Trophoblast cell (in vitro differentiated cells and primary cell): ENCODE data around the gene IQSEC1.

ENCODE experiments used
- DNase-seq, 2 donors: peaks; one replicate each; pipeline ENCODE4 v3.0.0-alpha.2; 2016
- H2AFZ ChIP-seq: 2 replicates; pipeline ENCODE4 v1.6.1; 2013; ENCODE audit warnings: low read length, moderate library complexity, mild to moderate bottlenecking; ENCODE audit not compliant: insufficient read depth, poor library complexity
- H2AK5ac ChIP-seq: 2 replicates; pipeline ENCODE4 v1.6.1; 2013; ENCODE audit warnings: mild to moderate bottlenecking, low read length
- H2BK120ac ChIP-seq: 2 replicates; pipeline ENCODE4 v1.6.1; 2013; ENCODE audit warnings: low read length, mild to moderate bottlenecking, moderate library complexity; ENCODE audit not compliant: insufficient read depth, poor library complexity
- H2BK12ac ChIP-seq: 2 replicates; pipeline ENCODE4 v1.6.1; 2013; ENCODE audit warnings: mild to moderate bottlenecking, low read length, moderate library complexity
- H2BK5ac ChIP-seq: 2 replicates; pipeline ENCODE4 v1.6.1; 2013; ENCODE audit warnings: low read length, low read depth, moderate library complexity, mild to moderate bottlenecking; ENCODE audit not compliant: poor library complexity
- H3K14ac ChIP-seq: 2 replicates; pipeline ENCODE4 v1.6.1; 2013; ENCODE audit warnings: mild to moderate bottlenecking, low read length
- H3K18ac ChIP-seq: 2 replicates; pipeline ENCODE4 v1.6.1; 2013; ENCODE audit warnings: mild to moderate bottlenecking, low read length
- H3K23ac ChIP-seq: 2 replicates; pipeline ENCODE4 v1.6.1; 2013; ENCODE audit warnings: low read length
- H3K27ac ChIP-seq: 2 replicates; pipeline ENCODE4 v1.5.1; 2013; ENCODE audit warnings: low read depth, mild to moderate bottlenecking, inconsistent platforms, low read length, moderate library complexity
- H3K27me3 ChIP-seq: 2 replicates; pipeline ENCODE4 v1.6.1; 2013; ENCODE audit warnings: inconsistent platforms, mild to moderate bottlenecking, low read length, moderate library complexity; ENCODE audit not compliant: insufficient read depth
- H3K36me3 ChIP-seq, 2 experiments: 1 replicate in 1 of 2; 2 replicates in 1 of 2; pipeline ENCODE4 v1.6.1; 2013; ENCODE audit warnings: low read length in 2 of 2, mild to moderate bottlenecking in 2 of 2, moderate library complexity in 1 of 2; ENCODE audit not compliant: insufficient read depth in 2 of 2, control insufficient read depth in 1 of 2
- H3K4ac ChIP-seq: 2 replicates; pipeline ENCODE4 v1.6.1; 2013; ENCODE audit warnings: low read depth, mild to moderate bottlenecking, low read length, moderate library complexity
- H3K4me1 ChIP-seq, 2 experiments: 1 replicate in 1 of 2; 2 replicates in 1 of 2; pipeline ENCODE4 v1.6.1; 2013; ENCODE audit warnings: low read length in 2 of 2, mild to moderate bottlenecking in 2 of 2, moderate library complexity in 1 of 2; ENCODE audit not compliant: insufficient read depth in 2 of 2, control insufficient read depth in 1 of 2
- H3K4me2 ChIP-seq: 2 replicates; pipeline ENCODE4 v1.6.1; 2013; ENCODE audit warnings: inconsistent platforms, mild to moderate bottlenecking, low read length, moderate library complexity
- H3K4me3 ChIP-seq: 2 replicates; pipeline ENCODE4 v1.5.1; 2013; ENCODE audit warnings: mild to moderate bottlenecking, low read depth, low read length, inconsistent platforms
- H3K79me1 ChIP-seq: one replicate; pipeline ENCODE4 v1.6.1; 2013; ENCODE audit warnings: low read length
- H3K79me2 ChIP-seq: 2 replicates; pipeline ENCODE4 v1.6.1; 2013; ENCODE audit warnings: low read length, mild to moderate bottlenecking; ENCODE audit not compliant: control insufficient read depth, insufficient read depth, poor library complexity
- H3K9ac ChIP-seq: 2 replicates; pipeline ENCODE4 v1.6.1; 2013; ENCODE audit warnings: mild to moderate bottlenecking, low read length
- H3K9me3 ChIP-seq: 2 replicates; pipeline ENCODE4 v1.6.1; 2013; ENCODE audit warnings: low read depth, mild to moderate bottlenecking, control low read depth, inconsistent platforms, low read length; ENCODE audit not compliant: insufficient read depth
- H4K12ac ChIP-seq: 2 replicates; pipeline ENCODE4 v1.6.1; 2013; ENCODE audit warnings: low read depth, mild to moderate bottlenecking, low read length, moderate library complexity
- H4K8ac ChIP-seq: 2 replicates; pipeline ENCODE4 v1.6.1; 2013; ENCODE audit warnings: low read depth, mild to moderate bottlenecking, low read length, moderate library complexity
- H4K91ac ChIP-seq: one replicate; pipeline ENCODE4 v1.6.1; 2013; ENCODE audit warnings: low read depth, mild to moderate bottlenecking, low read length, moderate library complexity
- WGBS: extraction: QIAGEN DNeasy Blood & Tissue Kit; methylation state at CpG from one replicate; pipeline ENCODE4 v1.1.7; 2013; ENCODE audit warnings: missing lambda C conversion rate; ENCODE audit not compliant: insufficient read length, insufficient coverage; ENCODE audit errors: extremely low coverage; 5-methylcytosine and 5-hydroxymethylcytosine counted together

IQSEC1 gene

DNA sequence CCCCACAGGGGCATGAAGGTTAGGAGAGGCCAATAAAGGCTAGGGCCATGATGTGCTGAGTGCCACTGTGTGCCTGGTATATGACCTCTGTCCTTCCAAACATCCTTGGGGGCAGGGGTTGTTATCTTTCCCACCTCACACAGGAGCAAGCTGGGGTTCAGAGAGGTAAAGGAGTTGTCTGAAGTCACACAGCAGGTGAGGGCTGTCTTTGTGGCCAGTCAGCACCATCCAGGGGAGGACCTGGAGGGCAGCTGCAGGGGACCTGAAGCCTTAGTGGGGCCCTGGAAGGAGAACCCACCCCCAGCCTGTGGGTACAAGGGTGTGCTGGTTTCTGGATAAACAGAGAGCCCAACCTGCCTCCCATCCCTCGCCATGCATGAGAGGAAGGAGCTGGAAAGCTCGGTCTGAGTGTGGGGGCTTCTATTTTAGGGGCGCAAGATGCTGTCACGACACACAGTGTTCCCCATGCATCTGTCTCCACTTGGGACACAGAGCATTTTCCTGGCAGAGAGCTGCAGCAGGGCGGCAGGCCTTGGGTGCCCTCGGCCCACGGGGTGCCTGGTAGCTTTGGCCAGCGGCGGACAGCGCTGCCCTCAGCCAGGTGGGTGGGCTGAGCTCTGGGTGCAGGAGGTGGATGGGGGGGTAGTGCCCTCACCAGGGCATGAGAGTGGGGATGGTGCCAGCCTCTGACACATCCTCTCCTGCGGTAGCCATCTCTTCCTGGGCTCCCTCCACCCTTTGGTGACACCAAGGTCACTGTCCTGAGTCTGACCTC lies 14.7 kb downstream of the IQSEC1 start:
- H3K9ac ChIP-seq, result no peak overlapping the region
- H3K27ac ChIP-seq, result no peak overlapping the region
- no peak overlapping the region for H3K4me3 ChIP-seq
- H2AK5ac ChIP-seq, result no peak overlapping the region
- no peak overlapping the region for H3K4me2 ChIP-seq
- WGBS, result no CpG with 5 or more reads among the region's 11 CpGs
- no peak overlapping the region for H2AFZ ChIP-seq
- H2BK12ac ChIP-seq, result no peak overlapping the region
- no peak overlapping the region for H3K23ac ChIP-seq
- H3K18ac ChIP-seq, result no peak overlapping the region
- H3K14ac ChIP-seq, result no peak overlapping the region
- no peaks in the 10 kb centered on the region for H3K36me3 ChIP-seq
- peaks cover 2% of the 10 kb centered on the region for H3K27me3 ChIP-seq
- no peaks in the 10 kb centered on the region for H3K9me3 ChIP-seq
- no peak overlapping the region for H2BK120ac ChIP-seq
- no peak overlapping the region for H4K12ac ChIP-seq
- H3K4ac ChIP-seq, result no peak overlapping the region
- H3K4me1 ChIP-seq, result no peaks in the 10 kb centered on the region
- H3K79me1 ChIP-seq, result no peaks in the 10 kb centered on the region
- H4K8ac ChIP-seq, result no peak overlapping the region
- no peak overlapping the region for H2BK5ac ChIP-seq
- no peaks in the 10 kb centered on the region for H3K79me2 ChIP-seq
- H4K91ac ChIP-seq, result no peak overlapping the region
- no peak for DNase-seq

DNA sequence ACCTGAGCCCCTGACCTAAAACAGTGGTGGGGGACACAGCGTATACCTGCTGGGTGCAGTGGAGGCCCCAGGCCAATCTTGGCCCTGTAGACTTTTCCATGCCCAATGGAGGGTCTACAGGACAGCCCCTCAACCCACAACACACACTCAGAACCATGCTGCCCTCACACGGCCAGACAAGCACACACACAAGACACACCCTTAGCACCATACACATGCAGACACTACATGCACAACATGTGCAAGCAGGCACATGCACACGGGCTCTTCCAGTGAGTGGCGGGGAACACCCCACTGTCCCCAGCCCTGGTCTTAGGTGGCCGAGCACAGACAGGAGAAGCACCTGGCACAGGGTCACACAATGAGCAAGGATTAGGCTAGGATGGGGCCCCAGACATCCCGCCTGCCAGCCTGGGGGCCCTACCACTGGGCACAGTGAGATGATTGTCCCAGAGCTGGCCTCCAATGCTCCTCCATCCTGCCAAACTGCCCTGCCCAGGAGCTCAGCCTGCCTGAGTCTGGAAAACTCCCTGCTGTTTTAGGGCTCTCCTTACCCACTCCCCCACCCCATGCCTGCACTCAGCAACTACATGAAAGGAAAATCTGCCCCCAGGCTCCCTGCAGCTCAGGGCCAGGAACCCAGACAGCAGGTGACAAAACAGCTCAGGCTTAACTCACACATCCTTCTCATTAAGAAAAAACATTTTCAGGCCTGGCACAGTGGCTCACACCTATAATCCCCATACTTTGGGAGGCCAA lies 15.8 kb downstream of the IQSEC1 start:
- Histone ChIP-seq H3K18ac (no peak overlapping the region), H3K36me3 (no peaks in the 10 kb centered on the region), H3K14ac (no peak overlapping the region), H2BK5ac (no peak overlapping the region), H4K8ac (no peak overlapping the region), H2AK5ac (no peak overlapping the region), H3K4me2 (no peak overlapping the region), H4K12ac (no peak overlapping the region), H3K9me3 (no peaks in the 10 kb centered on the region), H3K4ac (no peak overlapping the region), H3K4me1 (no peaks in the 10 kb centered on the region), H2BK120ac (no peak overlapping the region), H3K27me3 (peaks cover 2% of the 10 kb centered on the region), H3K79me2 (no peaks in the 10 kb centered on the region), H3K4me3 (no peak overlapping the region), H3K27ac (no peak overlapping the region), H2BK12ac (no peak overlapping the region), H2AFZ (no peak overlapping the region), H4K91ac (no peak overlapping the region), H3K9ac (no peak overlapping the region), H3K79me1 (no peaks in the 10 kb centered on the region), H3K23ac (no peak overlapping the region)
- no CpG with 5 or more reads among the region's 6 CpGs for WGBS
- no peak for DNase-seq

DNA sequence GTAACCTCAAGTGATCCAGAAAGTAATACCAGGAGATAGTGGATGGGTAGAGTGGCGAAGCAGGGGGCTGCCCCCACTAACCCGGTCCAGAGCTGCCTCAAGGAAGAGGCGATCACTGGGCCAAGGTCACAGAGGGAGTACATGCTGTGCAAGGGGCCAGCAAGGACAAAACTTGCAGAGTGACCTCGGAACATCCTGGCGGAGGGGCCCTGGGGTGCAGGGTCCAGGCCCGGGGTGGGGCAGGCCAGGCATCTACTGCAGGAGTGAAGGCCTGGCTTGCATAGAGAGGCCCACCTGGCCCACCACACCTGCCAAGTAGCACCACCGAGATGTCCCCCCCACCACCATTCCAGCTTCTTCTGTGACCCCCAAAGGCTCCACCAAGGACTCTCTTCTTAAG lies 17.6 kb downstream of the IQSEC1 start:
- H2AK5ac ChIP-seq, result no peak overlapping the region
- no CpG with 5 or more reads among the region's 7 CpGs for WGBS
- no peak overlapping the region for H2AFZ ChIP-seq

DNA sequence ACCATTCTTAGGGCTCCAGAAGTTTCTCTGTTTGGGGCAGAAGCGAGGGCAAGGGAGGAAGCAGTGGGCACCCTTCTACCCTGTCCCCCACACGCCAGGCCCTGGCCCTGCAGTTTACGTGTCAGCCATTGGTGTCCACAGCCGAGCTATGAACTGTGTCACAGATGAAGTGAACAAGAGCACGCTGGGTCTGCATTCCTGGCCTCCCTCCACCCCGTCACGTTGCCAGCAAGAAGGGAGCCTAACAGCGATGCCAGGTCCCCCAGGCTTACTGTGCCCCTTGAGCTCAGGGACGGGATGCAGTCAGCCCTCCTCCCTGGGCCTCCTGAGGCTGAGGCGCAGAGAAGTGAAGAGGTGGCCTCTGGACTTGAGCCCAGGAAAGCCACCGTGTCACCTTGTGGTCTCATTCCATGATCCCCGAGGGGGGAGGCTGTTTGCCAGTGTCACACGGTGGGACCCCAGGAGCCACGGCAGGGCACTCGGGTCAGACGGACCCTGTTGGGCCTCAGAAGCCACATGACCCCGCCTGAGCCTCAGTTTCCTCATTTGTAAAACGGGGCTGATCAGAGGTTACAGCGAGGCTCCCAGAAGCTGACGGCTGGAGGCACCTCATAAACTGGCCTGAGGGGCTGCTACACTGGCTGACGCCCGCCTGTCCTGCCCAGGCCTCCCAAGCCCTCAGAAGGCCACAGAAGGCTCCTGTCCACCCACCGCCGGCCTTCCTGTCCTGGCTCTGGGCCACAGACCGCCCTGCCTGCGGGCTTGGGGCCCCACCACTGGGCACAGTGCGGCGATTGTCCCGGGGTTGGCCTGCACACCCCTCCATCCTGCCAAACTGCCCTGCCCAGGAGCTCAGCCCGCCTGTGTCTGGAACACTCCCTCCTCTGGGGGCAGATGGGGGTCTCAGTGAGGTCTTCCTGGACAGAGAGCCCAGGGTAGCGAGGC lies 18.6 kb downstream of the IQSEC1 start:
- WGBS, result no CpG with 5 or more reads among the region's 31 CpGs
- no peaks in the 10 kb centered on the region for H3K4me1 ChIP-seq
- no peaks in the 10 kb centered on the region for H3K36me3 ChIP-seq
- no peak overlapping the region for H2BK12ac ChIP-seq
- no peak overlapping the region for H2BK120ac ChIP-seq
- H3K27ac ChIP-seq, result no peak overlapping the region
- H2BK5ac ChIP-seq, result no peak overlapping the region
- H3K23ac ChIP-seq, result no peak overlapping the region
- no peak overlapping the region for H3K4me3 ChIP-seq
- H4K91ac ChIP-seq, result no peak overlapping the region
- no peak overlapping the region for H4K8ac ChIP-seq
- DNase-seq, result no peak
- no peak overlapping the region for H3K14ac ChIP-seq
- H3K4me2 ChIP-seq, result no peak overlapping the region
- no peak overlapping the region for H2AFZ ChIP-seq
- H3K79me2 ChIP-seq, result no peaks in the 10 kb centered on the region
- no peaks in the 10 kb centered on the region for H3K9me3 ChIP-seq
- H3K27me3 ChIP-seq, result peaks cover 2% of the 10 kb centered on the region
- H4K12ac ChIP-seq, result no peak overlapping the region
- H3K4ac ChIP-seq, result no peak overlapping the region
- H3K9ac ChIP-seq, result no peak overlapping the region
- no peak overlapping the region for H2AK5ac ChIP-seq
- H3K79me1 ChIP-seq, result no peaks in the 10 kb centered on the region
- H3K18ac ChIP-seq, result no peak overlapping the region

More for the DNA sequence above, 17.6 kb downstream of the IQSEC1 start:
- Histone ChIP-seq H2BK120ac (no peak overlapping the region), H3K9me3 (no peaks in the 10 kb centered on the region), H3K79me1 (no peaks in the 10 kb centered on the region), H3K27me3 (peaks cover 2% of the 10 kb centered on the region), H3K4me3 (no peak overlapping the region), H4K12ac (no peak overlapping the region), H3K79me2 (no peaks in the 10 kb centered on the region), H3K4ac (no peak overlapping the region), H2BK12ac (no peak overlapping the region), H3K36me3 (no peaks in the 10 kb centered on the region), H4K91ac (no peak overlapping the region), H3K23ac (no peak overlapping the region), H4K8ac (no peak overlapping the region), H3K14ac (no peak overlapping the region), H3K4me1 (no peaks in the 10 kb centered on the region), H3K18ac (no peak overlapping the region), H3K4me2 (no peak overlapping the region), H2BK5ac (no peak overlapping the region), H3K27ac (no peak overlapping the region), H3K9ac (no peak overlapping the region)
- DNase-seq, result no peak
